CD8-positive, alpha-beta memory T cell (primary cell): ENCODE measurements around the gene DOCK3. TPM values are rescaled to one million over a fixed set of nuclear protein-coding genes. Genes with fewer than 3 reads are reported as not detected.
"Not testable (repeated sequence)": the region's sequence is repeated elsewhere in the genome, so short reads cannot be mapped to it uniquely, and the experiment has no call there.

Experiments used
- CTCF ChIA-PET: fragments of 350-600 bp; sonication (Branson Sonifier 250); formaldehyde crosslinking; loops from one replicate; lab custom pipeline; 2021; ENCODE audit warnings: antibody characterized with exemption; lab: Charles Lee
- POLR2A ChIA-PET: fragments of 350-600 bp; sonication (Branson Sonifier 250); formaldehyde crosslinking; loops from one replicate; lab custom pipeline; 2021; ENCODE audit warnings: antibody characterized with exemption; lab: Charles Lee
- DNase-seq, 5 donors: peaks; one replicate each; pipeline versions ENCODE4 v3.0.0 to v3.0.0-alpha.2; 2020 to 2022; ENCODE audit warnings: mixed read lengths in 1 of 5
- H3K27ac ChIP-seq: one replicate; pipeline ENCODE4 v1.7.0; 2013; ENCODE audit warnings: low read depth, mild to moderate bottlenecking, low read length, moderate library complexity
- H3K27me3 ChIP-seq: 2 replicates; pipeline ENCODE4 v1.7.0; 2013; ENCODE audit warnings: low read length, mild to moderate bottlenecking; ENCODE audit not compliant: insufficient read depth, poor library complexity, severe bottlenecking
- H3K36me3 ChIP-seq: 2 replicates; pipeline ENCODE4 v1.7.0; 2013; ENCODE audit warnings: mild to moderate bottlenecking, low read length, moderate library complexity; ENCODE audit not compliant: insufficient read depth
- H3K4me1 ChIP-seq: 2 replicates; pipeline ENCODE4 v1.7.0; 2013; ENCODE audit warnings: mild to moderate bottlenecking, low read length, moderate library complexity; ENCODE audit not compliant: insufficient read depth
- H3K4me3 ChIP-seq: 2 replicates; pipeline ENCODE4 v1.7.0; 2013; ENCODE audit warnings: mild to moderate bottlenecking, low read length
- H3K9me3 ChIP-seq: 2 replicates; pipeline ENCODE4 v1.7.0; 2013; ENCODE audit warnings: mild to moderate bottlenecking, low read length
- H3K27ac Mint-ChIP-seq, 8 donors: one replicate each; pipeline ENCODE4 v1.8.0; 2020 to 2021; ENCODE audit warnings: mixed read lengths in 8 of 8, mild to moderate bottlenecking in 6 of 8, inconsistent platforms in 3 of 8, moderate library complexity in 3 of 8
- H3K27me3 Mint-ChIP-seq, 2 donors: one replicate each; pipeline ENCODE4 v1.8.0; 2020 to 2021; ENCODE audit warnings: mixed read lengths in 2 of 2, mild to moderate bottlenecking in 1 of 2, moderate library complexity in 1 of 2
- H3K36me3 Mint-ChIP-seq, 3 donors: one replicate each; pipeline ENCODE4 v1.8.0; 2020 to 2021; ENCODE audit warnings: mixed read lengths in 3 of 3, inconsistent platforms in 1 of 3, mild to moderate bottlenecking in 1 of 3
- H3K4me1 Mint-ChIP-seq, 3 donors: one replicate each; pipeline ENCODE4 v1.8.0; 2020 to 2021; ENCODE audit warnings: mixed read lengths in 3 of 3, inconsistent platforms in 1 of 3, mild to moderate bottlenecking in 1 of 3
- H3K4me3 Mint-ChIP-seq, 7 donors: one replicate each; pipeline ENCODE4 v1.8.0; 2020 to 2021; ENCODE audit warnings: mixed read lengths in 7 of 7, mild to moderate bottlenecking in 6 of 7, moderate library complexity in 4 of 7, inconsistent platforms in 2 of 7
- H3K9me3 Mint-ChIP-seq, 5 donors: one replicate each; pipeline ENCODE4 v1.8.0; 2020 to 2022; ENCODE audit warnings: mixed read lengths in 5 of 5, mild to moderate bottlenecking in 3 of 5, moderate library complexity in 2 of 5, inconsistent platforms in 1 of 5
- polyA plus RNA-seq: library from polyadenylated mRNA; unstranded; fragments of 300-500 nt; fragmentation: Illumina TruSeq; gene quantifications from one replicate; pipeline ENCODE4 v1.2.3, GENCODE V29; 2021
- total RNA-seq, 2 experiments: library from RNA; stranded (reverse); gene quantifications; one replicate each; pipeline ENCODE4 v1.2.3, GENCODE V29; 2021

DOCK3 gene
- total and polyA plus RNA-seq, 3 experiments from 2014 or later: 0.16 to 2.1 (median 2.0) TPM

DNA sequence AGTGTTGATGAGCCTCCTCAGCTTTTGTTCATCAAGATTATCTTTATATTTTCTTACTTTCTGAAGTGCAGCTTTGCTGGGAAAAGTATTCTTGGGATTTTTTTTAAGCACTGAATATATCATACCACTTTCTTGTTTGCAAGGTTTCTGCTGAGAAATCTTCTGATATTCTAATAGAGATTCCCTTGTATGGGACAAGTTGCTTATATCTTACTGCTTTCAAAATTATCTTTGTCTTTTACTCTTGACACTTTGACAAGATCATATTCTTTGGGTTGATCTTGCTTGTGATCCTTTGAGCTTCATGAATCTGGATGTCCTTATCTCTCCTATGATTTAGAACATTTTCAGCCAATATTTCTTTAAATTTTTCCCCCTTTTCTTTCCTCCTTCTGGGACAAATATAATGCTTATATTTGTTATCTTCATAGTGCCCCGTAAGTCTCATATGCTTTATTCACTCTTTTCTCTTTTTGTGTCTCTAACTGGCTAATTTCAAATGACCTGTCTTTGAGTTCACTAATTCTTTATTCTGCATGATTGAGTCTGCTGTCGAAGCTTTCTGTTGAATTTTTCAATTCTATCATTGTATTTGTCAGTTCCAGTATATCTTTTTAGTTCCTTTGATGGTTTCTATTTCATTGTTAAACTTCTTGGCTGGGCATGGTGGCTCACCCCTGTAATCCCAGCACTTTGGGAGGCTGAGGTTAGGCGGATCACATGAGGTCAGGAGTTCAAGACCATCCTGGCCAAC lies 499.0 kb downstream of the DOCK3 start:
- Histone ChIP-seq H3K4me1 (no peaks in the 10 kb centered on the region), H3K27ac (no peak overlapping the region), H3K36me3 (no peaks in the 10 kb centered on the region), H3K4me3 (no peak overlapping the region), H3K27me3 (no peaks in the 10 kb centered on the region), H3K9me3 (peaks cover 5% of the 10 kb centered on the region)
- ChIA-PET CTCF (no interaction called here), POLR2A (no interaction called here)
- no peak overlapping the region for H3K4me3 Mint-ChIP-seq
- H3K36me3 Mint-ChIP-seq: peaks cover 4 to 50% (median 16%) of the 10 kb centered on the region in 3 donors
- H3K9me3 Mint-ChIP-seq: peaks cover 29 to 53% (median 40%) of the 10 kb centered on the region in 5 donors
- DNase-seq: no peak
- H3K27ac Mint-ChIP-seq: no peak overlapping the region
- H3K4me1 Mint-ChIP-seq: no peaks in the 10 kb centered on the region
- peaks cover 4 to 10% of the 10 kb centered on the region in 2 donors for H3K27me3 Mint-ChIP-seq

DNA sequence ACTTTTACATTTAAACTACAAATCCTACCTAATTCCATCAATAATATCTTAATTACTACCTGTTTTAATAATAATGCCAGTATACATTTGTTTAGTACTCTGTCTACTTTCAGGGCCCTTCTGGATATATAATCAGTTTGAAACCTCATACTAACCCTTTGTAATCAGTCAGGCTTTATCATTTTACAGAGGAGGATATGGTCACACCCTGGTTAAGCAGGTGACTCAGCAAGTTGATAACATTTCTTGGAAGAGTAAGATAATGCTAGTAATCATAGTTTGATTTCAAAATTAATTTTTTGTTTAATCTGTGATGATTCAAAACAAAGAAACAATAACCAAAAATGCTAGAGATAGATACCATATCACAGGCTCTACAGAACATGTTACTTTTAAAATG lies 502.2 kb downstream of the DOCK3 start:
- Mint-ChIP-seq H3K4me1 (no peaks in the 10 kb centered on the region), H3K36me3 (peaks cover 2 to 34% (median 11%) of the 10 kb centered on the region in 3 donors), H3K4me3 (no peak overlapping the region), H3K27me3 (peaks cover 2 to 8% of the 10 kb centered on the region in 2 donors), H3K27ac (no peak overlapping the region), H3K9me3 (peaks cover 22 to 33% (median 24%) of the 10 kb centered on the region in 5 donors)
- H3K36me3 ChIP-seq: no peaks in the 10 kb centered on the region
- ChIA-PET CTCF (no interaction called here), POLR2A (no interaction called here)
- DNase-seq: no peak
- H3K4me3 ChIP-seq: no peak overlapping the region
- H3K27ac ChIP-seq: no peak overlapping the region
- no peaks in the 10 kb centered on the region for H3K27me3 ChIP-seq
- H3K9me3 ChIP-seq: peaks cover 5% of the 10 kb centered on the region
- no peaks in the 10 kb centered on the region for H3K4me1 ChIP-seq

DNA sequence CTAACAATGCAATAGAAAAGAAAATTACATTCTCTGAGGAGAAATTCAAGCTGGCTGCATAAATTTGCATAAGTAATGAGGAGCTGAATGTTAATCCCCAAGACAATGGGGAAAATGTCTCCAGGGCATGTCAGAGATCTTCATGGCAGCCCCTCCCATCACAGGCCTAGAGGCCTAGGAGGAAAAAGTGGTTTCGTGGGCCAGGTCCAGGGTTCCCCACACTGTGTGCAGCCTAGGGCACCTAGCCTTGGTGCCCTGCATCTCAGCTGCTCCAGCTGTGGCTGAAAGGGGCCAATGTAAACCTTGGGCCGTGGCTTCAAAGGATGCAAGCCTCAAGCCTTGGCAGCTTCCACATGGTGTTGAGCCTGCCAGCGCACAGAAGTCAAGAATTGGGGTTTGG lies 511.7 kb downstream of the DOCK3 start:
- H3K27ac ChIP-seq, H3K27ac Mint-ChIP-seq, H3K36me3 ChIP-seq, H3K27me3 ChIP-seq, CTCF ChIA-PET, H3K4me3 Mint-ChIP-seq, H3K4me1 Mint-ChIP-seq, H3K9me3 ChIP-seq, DNase-seq, H3K4me3 ChIP-seq, H3K4me1 ChIP-seq, POLR2A ChIA-PET, H3K27me3 Mint-ChIP-seq: not testable (repeated sequence)
- Mint-ChIP-seq H3K36me3 (peaks cover 0 to 11% (median 0%) of the 10 kb centered on the region in 3 donors), H3K9me3 (peaks cover 6 to 15% (median 8%) of the 10 kb centered on the region in 5 donors)

DNA sequence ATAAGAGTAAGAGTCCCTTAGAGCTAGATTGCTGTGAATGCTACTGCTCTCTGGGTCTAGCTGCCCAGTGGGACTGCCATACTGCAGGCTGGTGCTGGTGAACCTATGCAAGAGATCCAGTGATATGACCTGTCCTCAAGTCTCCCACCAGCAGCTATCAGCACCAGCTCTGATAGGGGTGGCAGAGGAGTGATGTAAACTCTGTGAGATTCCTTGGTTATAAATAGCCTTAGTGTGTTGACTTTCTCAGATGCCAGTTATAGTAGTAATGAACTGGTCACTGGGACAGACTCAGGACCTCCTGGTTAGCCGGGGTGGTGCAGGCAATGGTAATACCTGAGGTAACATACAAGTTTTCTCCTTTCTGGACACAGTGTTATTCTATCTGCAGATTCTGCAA lies 515.5 kb downstream of the DOCK3 start:
- POLR2A ChIA-PET: no interaction called here
- no peak overlapping the region for H3K27ac ChIP-seq
- DNase-seq: no peak
- H3K27me3 ChIP-seq: no peaks in the 10 kb centered on the region
- H3K36me3 ChIP-seq: no peaks in the 10 kb centered on the region
- CTCF ChIA-PET: interaction anchor here (1.3 to 2.5 kb wide), 2 partner anchors 218 to 574 kb away, joined by 4 to 9 read pairs; no protein-coding TSS in a partner anchor
- H3K4me1 ChIP-seq: no peaks in the 10 kb centered on the region
- no peak overlapping the region for H3K4me3 ChIP-seq
- Mint-ChIP-seq H3K36me3 (peaks cover 0 to 11% (median 0%) of the 10 kb centered on the region in 3 donors), H3K4me3 (no peak overlapping the region), H3K27ac (no peak overlapping the region), H3K4me1 (peaks cover 9 to 23% (median 19%) of the 10 kb centered on the region in 3 donors), H3K9me3 (peaks cover 5 to 15% (median 7%) of the 10 kb centered on the region in 5 donors), H3K27me3 (no peaks in the 10 kb centered on the region)
- H3K9me3 ChIP-seq: no peaks in the 10 kb centered on the region

DNA sequence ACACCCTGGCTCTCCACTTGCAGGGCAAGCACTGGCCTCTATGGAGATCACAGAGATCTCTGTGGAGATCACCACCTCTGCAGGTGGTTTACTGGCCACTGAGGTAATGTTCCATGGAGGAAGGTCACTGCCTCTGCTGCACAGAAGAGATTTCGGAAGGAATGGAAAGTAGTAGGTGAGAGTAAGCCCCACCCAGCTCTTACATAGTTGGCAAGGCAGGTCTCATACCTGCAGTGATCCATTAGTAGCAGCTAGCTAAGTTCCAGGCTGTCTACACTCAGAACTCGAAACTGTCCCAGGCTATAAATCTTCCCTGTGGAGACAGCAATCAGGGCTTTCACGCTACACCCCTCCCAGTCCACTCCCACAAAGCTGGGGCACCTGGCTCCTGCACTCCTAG lies 516.1 kb downstream of the DOCK3 start:
- Histone ChIP-seq H3K4me3 (no peak overlapping the region), H3K4me1 (no peaks in the 10 kb centered on the region), H3K27me3 (no peaks in the 10 kb centered on the region), H3K36me3 (no peaks in the 10 kb centered on the region), H3K9me3 (no peaks in the 10 kb centered on the region), H3K27ac (no peak overlapping the region)
- Mint-ChIP-seq H3K36me3 (peaks cover 0 to 11% (median 0%) of the 10 kb centered on the region in 3 donors), H3K9me3 (peaks cover 5 to 11% (median 5%) of the 10 kb centered on the region in 5 donors), H3K4me3 (no peak overlapping the region), H3K27ac (no peak overlapping the region), H3K4me1 (peaks cover 9 to 23% (median 19%) of the 10 kb centered on the region in 3 donors), H3K27me3 (no peaks in the 10 kb centered on the region)
- ChIA-PET POLR2A (no interaction called here), CTCF (interaction anchor here (1.3 to 2.5 kb wide), 2 partner anchors 219 to 575 kb away, joined by 4 to 9 read pairs; no protein-coding TSS in a partner anchor)
- no peak for DNase-seq

DNA sequence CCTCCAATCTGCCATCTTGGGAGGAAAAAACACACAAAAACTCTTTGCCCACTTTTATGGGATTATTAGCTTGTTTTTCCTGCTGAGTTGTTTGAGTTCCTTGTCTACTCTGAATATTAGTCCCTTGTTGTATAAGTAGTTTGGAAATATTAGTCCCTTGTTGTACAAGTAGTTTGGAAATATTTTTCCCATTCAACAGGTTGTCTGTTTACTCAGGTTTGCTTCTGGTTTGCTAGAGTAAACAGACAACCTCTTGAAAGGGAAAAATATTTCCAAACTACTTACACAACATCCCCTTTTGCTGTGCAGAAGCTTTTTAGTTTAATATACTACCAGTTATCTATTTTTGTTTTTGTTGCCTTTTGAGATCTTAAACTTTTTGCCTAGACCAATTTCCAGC lies 517.0 kb downstream of the DOCK3 start:
- Mint-ChIP-seq H3K27ac (peak overlapping the region in 3 of 8 donors; percentile 10 to 18 (median 14)), H3K4me3 (no peak overlapping the region), H3K4me1 (peaks cover 9 to 23% (median 19%) of the 10 kb centered on the region in 3 donors), H3K9me3 (peaks cover 0 to 6% (median 2%) of the 10 kb centered on the region in 5 donors), H3K27me3 (no peaks in the 10 kb centered on the region), H3K36me3 (peaks cover 0 to 11% (median 0%) of the 10 kb centered on the region in 3 donors)
- Histone ChIP-seq H3K27me3 (no peaks in the 10 kb centered on the region), H3K4me3 (no peak overlapping the region), H3K4me1 (no peaks in the 10 kb centered on the region), H3K36me3 (no peaks in the 10 kb centered on the region), H3K9me3 (no peaks in the 10 kb centered on the region), H3K27ac (no peak overlapping the region)
- ChIA-PET POLR2A (no interaction called here), CTCF (no interaction called here)
- DNase-seq: no peak

DNA sequence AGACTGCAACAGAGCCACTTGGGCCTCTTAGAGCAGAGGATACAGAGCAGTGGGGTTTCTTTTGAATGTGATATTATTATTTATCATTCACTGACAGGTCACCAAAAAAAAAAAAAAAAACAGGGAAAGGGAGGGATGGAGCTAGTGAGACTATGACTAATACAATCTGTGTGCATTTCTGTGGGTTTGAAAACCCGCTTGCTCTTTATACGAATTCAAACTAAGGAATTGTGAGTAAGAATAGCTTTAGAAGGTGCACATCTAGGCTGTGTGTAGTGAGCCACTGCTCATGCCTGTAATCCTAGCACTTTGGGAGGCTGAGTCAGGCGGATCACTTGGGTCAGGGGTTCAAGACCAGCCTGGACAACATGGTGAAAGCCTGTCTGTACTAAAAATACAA lies 523.8 kb downstream of the DOCK3 start:
- no peaks in the 10 kb centered on the region for H3K36me3 ChIP-seq
- ChIA-PET CTCF (no interaction called here), POLR2A (interaction anchor here (0.6 kb wide), 1 partner anchor 121 kb away, joined by 3 read pairs; no protein-coding TSS in a partner anchor)
- no peaks in the 10 kb centered on the region for H3K27me3 ChIP-seq
- DNase-seq: no peak
- H3K4me1 ChIP-seq: no peaks in the 10 kb centered on the region
- Mint-ChIP-seq H3K36me3 (peaks cover 0 to 23% (median 0%) of the 10 kb centered on the region in 3 donors), H3K9me3 (peaks cover 0 to 13% (median 9%) of the 10 kb centered on the region in 5 donors), H3K4me1 (peaks cover 2 to 6% (median 6%) of the 10 kb centered on the region in 3 donors), H3K27me3 (no peaks in the 10 kb centered on the region), H3K27ac (no peak overlapping the region), H3K4me3 (no peak overlapping the region)
- H3K4me3 ChIP-seq: no peak overlapping the region
- no peaks in the 10 kb centered on the region for H3K9me3 ChIP-seq
- no peak overlapping the region for H3K27ac ChIP-seq

DNA sequence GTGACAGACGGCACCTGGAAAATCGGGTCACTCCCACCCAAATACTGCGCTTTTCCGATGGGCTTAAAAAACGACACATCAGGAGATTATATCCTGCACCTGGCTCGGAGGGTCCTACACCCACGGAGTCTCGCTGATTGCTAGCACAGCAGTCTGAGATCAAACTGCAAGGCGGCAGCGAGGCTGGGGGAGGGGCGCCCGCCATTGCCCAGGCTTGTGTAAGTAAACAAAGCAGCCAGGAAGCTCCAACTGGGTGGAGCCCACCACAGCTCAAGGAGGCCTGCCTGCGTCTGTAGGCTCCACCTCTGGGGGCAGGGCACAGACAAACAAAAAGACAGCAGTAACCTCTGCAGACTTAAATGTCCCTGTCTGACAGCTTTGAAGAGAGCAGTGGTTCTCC lies 524.6 kb downstream of the DOCK3 start:
- H3K27ac Mint-ChIP-seq, H3K4me1 ChIP-seq, H3K27ac ChIP-seq, H3K36me3 ChIP-seq, H3K4me3 ChIP-seq, H3K27me3 Mint-ChIP-seq, POLR2A ChIA-PET, H3K4me1 Mint-ChIP-seq, CTCF ChIA-PET, H3K9me3 ChIP-seq, H3K27me3 ChIP-seq: not testable (repeated sequence)
- peak in 1 of 5 donors; percentile 13 for DNase-seq
- Mint-ChIP-seq H3K36me3 (peaks cover 0 to 23% (median 0%) of the 10 kb centered on the region in 3 donors), H3K9me3 (peaks cover 0 to 13% (median 9%) of the 10 kb centered on the region in 5 donors), H3K4me3 (peak overlapping the region in 1 of 7 donors; percentile 54)
